GM18508 (cell line): ENCODE results near the gene SART3.
"Not testable (repeated sequence)": the region's sequence is repeated elsewhere in the genome, so short reads cannot be mapped to it uniquely, and the experiment has no call there.

Experiments used
- ATAC-seq: cut with Tn5 transposase; IDR thresholded peaks from one replicate; pipeline ENCODE4 v1.9.1; 2021; ENCODE audit warnings: moderate number of reproducible peaks; ENCODE audit not compliant: insufficient read depth, unreplicated experiment

SART3 gene

DNA sequence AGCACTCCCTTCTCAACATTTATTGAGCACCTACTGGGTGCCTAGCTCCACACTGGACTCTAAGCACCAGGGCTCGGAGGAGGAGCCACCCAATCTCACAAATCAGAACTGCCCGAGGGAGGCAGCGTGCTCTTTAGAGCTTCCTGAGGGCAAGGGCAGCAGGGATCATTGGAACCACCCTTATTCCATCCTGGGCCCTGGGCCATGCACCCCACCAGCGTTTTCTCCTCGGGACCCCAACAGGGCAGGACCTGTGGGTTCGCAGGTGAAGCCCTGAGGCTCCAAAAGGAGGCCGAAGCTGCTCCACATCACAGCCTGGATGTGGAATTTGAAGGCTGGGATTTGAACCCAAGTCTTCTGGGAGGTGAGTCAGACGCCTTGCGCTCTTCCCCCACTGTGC, 21.5 kb upstream of the SART3 start:
- no peak for ATAC-seq

- ATAC-seq = no peak
Observed at GRCh38 chr12:108581311-108582227, 20.6 kb upstream of the SART3 start.

- ATAC-seq = no peak
Observed at GRCh38 chr12:108580531-108580930, 19.6 kb upstream of the SART3 start.

- no peak for ATAC-seq
Observed at GRCh38 chr12:108578813-108579212, 17.8 kb upstream of the SART3 start.

DNA sequence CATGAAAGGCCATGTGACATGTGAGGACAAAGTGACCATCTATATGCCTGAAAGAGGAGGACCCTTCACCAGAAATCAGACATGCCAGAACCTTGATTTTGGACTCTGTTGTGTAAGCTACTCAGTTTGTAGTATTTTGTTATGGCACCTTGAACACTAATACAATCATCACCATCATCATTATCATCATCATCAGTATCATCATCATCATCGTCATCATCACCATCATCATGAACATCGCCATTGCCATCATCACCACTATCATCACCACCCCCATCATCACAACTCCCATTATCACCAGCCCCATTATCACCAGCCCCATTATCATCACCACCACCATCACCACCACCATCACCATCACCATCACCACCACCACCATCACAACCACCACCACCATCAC, 17.3 kb upstream of the SART3 start:
- no peak for ATAC-seq

DNA sequence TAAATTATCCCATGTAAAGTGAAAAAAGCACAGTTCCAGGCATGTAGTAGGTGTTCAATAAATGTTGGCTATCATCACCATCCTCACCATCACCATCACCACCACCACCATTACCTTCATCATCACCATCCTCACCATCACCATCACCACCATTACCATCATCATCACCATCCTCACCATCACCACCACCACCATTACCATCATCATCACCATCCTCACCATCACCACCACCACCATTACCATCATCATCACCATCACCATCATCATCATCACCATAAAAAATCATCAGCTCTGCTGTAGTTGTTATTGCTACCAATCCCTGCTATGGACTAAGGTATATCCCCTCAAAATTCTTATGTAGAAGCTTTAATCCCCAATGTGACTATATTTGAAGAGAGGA, 16.5 kb upstream of the SART3 start:
- ATAC-seq = no peak

DNA sequence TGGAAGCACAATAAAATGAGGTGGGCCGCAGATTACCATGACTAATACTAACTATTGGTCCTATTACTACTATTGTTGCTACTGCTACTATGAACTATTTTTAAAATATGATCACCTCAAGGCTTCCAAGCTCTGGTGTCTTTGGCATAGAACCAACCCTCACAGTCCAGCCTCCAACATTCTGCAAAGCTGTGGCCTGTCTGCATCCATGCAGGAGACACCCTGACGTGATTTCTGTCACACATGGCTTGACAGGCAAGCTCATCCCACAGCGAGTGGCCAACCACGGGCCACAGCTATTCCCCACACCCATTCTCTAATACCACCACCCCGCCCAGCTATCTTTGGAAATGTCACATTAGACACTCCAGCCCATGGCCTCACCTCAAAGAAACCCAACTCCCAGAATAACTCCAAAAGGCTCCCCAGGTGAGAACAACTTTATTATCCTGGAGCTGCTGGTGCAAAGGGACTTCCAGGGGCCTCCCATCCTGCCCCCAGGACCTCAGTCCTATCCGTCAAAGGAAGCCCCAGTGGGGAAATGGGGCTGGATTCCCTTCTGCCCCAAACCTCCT, 15.8 kb upstream of the SART3 start:
- no peak for ATAC-seq

DNA sequence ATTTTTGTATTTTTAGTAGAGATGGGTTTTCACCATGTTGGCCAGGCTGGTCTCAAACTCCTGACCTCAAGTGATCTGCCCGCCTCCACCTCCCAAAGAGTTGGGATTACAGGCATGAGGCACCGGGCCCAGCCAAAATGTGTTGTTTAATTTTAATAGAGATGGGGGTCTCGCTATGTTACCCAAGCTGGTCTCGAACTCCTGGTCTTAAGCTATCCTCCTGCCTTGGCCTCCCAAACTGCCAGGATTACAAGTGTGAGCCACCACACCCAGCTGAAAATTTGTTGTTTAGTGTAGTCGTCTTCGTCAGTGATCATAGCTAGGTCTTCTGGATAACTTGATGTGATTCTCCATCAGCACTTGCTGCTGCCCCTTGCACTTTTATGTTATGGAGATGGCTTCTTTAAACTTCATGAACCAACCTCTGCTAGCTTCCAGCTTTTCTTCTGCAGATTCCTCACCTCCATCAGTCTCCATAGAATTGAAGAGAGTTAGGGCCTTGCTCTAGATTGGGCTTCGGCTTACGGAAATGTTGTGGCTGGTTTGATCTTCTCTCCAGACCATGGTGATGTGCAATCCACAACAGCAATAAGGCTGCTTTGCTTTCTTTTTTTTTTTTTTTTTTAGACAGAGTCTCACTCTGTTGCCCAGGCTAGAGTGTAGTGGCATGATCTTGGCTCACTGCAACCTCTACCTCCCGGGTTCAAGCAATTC, 14.4 kb upstream of the SART3 start:
- ATAC-seq = no peak

GRCh38 chr12:108574276-108574675, 13.3 kb upstream of the SART3 start:
- not testable (repeated sequence) for ATAC-seq

GRCh38 chr12:108573317-108573716, 12.3 kb upstream of the SART3 start:
- ATAC-seq = no peak

DNA sequence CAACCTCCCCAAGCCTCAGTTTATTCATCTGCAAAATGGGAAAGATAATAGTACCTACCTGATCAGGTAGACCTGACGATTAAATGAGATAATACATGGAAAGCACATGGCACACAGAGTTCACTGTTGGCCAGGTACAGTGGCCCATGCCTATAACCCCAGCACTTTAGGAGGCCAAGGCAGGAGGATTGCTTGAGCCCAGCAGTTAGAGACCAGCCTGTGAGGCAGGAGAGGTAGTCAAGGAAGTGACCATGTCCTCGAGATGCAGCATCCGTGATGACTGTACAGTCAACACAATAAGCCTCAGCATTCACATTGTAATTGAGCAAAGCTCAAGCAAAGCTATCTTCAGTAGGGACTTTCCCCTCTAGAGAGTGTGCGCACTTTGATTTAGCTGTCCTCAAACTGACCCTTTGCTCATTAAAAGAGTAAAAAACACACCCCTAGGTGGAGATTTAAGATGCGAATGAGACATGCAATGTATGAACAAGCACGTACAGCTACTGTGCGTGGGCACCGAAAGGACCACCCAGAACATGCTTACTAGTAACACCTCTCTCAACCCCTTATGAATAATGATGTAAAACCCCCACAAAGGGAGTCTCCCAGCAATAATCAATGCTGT, 11.3 kb upstream of the SART3 start:
- ATAC-seq = no peak

GRCh38 chr12:108571609-108572165, 10.7 kb upstream of the SART3 start:
- ATAC-seq = no peak

- no peak for ATAC-seq
Observed at GRCh38 chr12:108570743-108571608, 10.0 kb upstream of the SART3 start.

DNA sequence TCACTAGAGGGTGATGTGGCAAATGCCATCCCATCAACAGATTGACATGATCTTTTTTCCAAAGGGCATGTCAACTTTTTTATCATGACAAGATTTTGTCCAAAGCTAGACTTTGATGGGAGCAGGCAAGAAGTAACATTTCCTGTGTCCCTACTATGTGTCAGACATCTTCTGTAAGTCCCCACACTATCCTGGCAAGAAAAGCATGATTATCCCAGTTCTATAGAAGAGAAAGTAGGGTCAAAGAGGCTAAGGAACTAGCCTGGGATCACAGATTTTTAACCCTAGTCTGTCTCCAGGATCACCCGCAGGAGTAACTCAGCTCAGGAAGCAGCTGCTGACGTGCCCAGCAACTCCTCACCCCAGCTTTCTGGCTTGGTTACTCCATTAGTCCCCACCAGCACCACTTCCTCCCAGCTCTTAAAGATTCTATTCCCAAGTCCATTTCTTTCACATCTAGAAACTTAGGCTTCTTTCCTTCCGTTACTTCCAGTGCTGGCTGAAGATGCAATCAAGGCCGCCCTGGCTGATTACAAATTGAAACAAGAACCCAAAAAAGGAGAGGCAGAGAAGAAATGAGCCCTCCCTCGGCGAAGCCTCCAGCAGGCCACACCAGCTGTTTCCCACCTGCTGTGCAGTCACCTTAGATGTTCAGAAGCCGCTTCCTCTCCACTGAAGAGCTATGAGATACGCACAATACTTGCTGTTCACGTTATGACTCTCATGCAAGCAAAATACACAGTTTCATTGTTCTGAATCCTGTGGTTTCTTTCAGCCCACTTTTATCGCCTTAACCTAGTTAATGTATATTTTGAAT, 7.6 kb upstream of the SART3 start:
- ATAC-seq = peak; percentile 56

- ATAC-seq = no peak
Observed at GRCh38 chr12:108567406-108568337, 6.7 kb upstream of the SART3 start.

GRCh38 chr12:108566452-108566851, 5.5 kb upstream of the SART3 start:
- no peak for ATAC-seq

DNA sequence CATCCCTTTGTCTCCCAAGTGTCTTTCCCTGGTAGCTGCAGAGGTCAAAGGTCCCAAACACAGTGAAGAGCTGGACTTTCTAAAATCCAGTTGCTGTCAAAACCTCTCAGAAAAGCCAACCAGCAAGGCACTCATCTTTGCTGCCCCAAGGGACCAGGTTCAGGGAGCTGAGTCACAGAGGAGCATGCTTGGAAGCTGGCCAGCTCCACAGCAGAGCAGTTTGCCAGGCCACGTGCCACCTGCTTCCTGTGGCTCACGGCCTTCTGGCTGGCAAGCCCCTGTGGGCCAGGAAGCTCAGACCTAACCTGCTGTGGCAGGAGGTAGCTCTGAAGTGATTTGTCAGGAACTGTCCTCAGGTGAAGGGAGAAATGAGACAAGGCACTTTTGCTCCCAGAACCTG, 5.0 kb upstream of the SART3 start:
- ATAC-seq = no peak

- ATAC-seq = no peak
Observed at GRCh38 chr12:108565146-108565545, 4.2 kb upstream of the SART3 start.
